ENCODE measurements around the gene LRRC27.

DNA sequence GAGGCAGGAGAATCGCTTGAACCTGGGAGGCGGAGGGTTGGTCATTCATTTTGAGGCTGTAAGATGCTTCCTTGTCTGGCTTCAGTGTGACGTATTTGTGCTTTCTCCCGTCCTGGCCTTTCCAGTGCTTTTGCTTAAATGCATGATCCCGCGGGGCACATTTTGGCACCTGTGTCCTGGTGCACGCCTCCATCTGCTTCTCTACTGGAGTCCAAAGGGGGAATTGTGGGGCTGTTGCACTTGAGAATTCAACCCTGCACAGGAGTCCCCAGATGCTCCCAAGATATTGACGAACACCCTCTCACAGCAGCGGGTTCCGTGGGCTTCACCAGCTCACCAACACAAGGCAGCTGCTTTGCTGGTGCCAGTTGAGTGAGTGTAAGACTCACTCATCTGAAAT, 10.3 kb upstream of the LRRC27 start:
- TF ChIP-seq TCF12 (IDR thresholded peaks at IDR 0.05; ENCODE audit: low read depth) (no peak), FOXM1 (IDR thresholded peaks at IDR 0.05; ENCODE audit: borderline replicate concordance, low read depth) (no peak), YY1 (IDR thresholded peaks at IDR 0.05; ENCODE audit: low read depth) (no peak), RAD21 (IDR thresholded peaks at IDR 0.05; ENCODE audit: low read depth) (no peak), TAF1 (IDR thresholded peaks at IDR 0.05; ENCODE audit: low read depth) (no peak), EGR1 (IDR thresholded peaks at IDR 0.05) (no peak), CREB1 (IDR thresholded peaks at IDR 0.05; ENCODE audit: low read depth) (no peak)
- TF ChIP-seq, protein P1, sequence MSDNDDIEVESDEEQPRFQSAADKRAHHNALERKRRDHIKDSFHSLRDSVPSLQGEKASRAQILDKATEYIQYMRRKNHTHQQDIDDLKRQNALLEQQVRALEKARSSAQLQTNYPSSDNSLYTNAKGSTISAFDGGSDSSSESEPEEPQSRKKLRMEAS (IDR thresholded peaks at IDR 0.05), result no peak
- TF ChIP-seq, protein P2, sequence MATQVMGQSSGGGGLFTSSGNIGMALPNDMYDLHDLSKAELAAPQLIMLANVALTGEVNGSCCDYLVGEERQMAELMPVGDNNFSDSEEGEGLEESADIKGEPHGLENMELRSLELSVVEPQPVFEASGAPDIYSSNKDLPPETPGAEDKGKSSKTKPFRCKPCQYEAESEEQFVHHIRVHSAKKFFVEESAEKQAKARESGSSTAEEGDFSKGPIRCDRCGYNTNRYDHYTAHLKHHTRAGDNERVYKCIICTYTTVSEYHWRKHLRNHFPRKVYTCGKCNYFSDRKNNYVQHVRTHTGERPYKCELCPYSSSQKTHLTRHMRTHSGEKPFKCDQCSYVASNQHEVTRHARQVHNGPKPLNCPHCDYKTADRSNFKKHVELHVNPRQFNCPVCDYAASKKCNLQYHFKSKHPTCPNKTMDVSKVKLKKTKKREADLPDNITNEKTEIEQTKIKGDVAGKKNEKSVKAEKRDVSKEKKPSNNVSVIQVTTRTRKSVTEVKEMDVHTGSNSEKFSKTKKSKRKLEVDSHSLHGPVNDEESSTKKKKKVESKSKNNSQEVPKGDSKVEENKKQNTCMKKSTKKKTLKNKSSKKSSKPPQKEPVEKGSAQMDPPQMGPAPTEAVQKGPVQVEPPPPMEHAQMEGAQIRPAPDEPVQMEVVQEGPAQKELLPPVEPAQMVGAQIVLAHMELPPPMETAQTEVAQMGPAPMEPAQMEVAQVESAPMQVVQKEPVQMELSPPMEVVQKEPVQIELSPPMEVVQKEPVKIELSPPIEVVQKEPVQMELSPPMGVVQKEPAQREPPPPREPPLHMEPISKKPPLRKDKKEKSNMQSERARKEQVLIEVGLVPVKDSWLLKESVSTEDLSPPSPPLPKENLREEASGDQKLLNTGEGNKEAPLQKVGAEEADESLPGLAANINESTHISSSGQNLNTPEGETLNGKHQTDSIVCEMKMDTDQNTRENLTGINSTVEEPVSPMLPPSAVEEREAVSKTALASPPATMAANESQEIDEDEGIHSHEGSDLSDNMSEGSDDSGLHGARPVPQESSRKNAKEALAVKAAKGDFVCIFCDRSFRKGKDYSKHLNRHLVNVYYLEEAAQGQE (IDR thresholded peaks at IDR 0.05; ENCODE audit: low read depth), result no peak
